C1 segment of cervical spinal cord (tissue), 14 donors: ENCODE results near the gene ODC1.
A peak's percentile ranks its signal among the peaks of the same experiment; 100 is the strongest.

Source experiments
- DNase-seq, 14 donors: peaks; one replicate each; lab custom pipeline; 2025; lab: John Stamatoyannopoulos, UW

The ODC1 gene

DNA sequence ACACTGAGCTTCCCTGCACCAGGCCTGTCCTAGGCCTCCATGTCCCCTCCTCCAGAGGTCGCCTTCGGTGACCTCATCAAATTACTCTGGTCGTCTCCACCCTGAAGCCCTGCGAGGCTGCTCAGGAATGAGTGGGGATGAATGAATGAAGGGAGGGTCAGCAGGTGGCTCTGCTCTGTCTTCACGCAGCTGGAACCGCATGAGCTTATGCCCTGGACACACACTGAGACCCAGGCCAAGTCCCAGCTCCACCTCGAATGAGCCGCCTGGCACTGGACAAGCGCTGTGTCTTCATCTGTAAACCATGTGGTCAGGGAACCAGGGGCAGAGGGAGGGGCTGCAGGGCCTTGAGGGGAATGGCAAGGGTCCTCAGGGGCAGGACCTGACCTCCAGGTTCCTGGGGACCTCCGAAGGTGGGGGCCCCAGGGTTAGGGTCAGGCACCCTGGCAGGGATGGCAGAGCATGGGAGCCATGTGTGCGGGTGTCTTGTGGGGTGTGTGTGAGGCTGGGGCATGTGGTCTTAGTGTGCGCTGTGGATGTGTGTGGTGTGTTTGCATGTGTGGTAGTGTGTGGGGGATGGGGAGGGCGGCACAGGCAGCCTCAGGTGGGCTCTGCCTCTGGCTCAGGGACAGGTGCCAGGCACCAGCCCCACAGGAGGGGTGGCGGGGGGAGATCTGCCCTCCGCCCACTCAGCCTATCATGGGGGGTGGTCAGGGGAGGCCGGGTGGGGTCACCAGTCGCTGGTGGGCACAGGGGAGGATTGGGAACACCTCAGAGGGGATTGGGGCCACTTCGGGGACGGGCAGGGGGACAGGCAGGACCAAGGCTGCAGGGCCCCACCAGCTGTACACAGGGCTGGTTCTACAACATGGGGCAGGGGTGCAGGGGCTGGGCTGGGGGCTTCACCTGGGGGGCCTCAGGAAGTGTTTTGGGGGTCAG, 13.9 kb downstream of the ODC1 start:
- DNase-seq, result no peak

- DNase-seq, result no peak
These were observed 14.7 kb downstream of the ODC1 start for GRCh38 chr2:10433264-10433946.

GRCh38 chr2:10432311-10433181, 15.6 kb downstream of the ODC1 start:
- no peak for DNase-seq

- DNase-seq, result no peak
These were observed 16.3 kb downstream of the ODC1 start for GRCh38 chr2:10431797-10432196.

GRCh38 chr2:10430886-10431622, 17.1 kb downstream of the ODC1 start:
- no peak for DNase-seq

DNA sequence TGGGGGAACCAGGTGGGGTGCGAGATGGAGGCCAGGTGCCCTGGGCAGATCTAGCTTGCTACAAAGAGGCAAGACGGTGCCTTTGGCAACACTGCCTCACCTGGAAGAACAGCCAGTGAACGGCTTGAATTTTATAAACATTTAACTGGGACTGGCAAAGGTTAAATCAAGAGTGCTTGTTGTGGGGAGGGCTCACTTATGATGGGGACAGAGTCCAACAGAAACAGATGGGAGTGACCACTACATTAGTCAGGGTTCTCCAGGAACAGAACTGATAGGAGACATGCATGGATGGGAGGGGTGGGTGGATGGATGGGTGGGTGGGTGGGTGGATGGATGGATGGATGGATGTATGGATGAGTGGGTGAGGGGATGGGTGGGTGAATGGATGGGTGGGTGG, 19.2 kb downstream of the ODC1 start:
- no peak for DNase-seq

DNA sequence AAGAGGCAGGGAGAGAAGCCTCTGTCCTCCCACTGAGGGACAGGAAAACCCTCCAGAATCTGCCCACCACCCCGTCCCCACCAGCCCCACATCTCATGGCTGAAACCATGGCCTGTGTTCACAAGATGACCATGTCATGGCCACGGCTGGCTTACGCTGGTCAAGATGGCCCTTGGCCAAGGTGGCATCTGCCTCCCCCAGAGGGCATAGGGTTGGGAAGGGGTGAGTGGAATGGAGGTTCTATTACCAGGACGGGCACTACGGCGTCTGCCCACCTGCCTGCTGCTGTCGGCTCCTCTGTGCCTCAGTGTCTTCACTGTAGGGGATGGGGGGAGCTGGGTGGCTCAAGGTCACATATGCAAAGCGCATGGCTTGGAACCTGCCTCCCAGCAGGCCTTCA, 19.8 kb downstream of the ODC1 start:
- DNase-seq, result no peak

DNA sequence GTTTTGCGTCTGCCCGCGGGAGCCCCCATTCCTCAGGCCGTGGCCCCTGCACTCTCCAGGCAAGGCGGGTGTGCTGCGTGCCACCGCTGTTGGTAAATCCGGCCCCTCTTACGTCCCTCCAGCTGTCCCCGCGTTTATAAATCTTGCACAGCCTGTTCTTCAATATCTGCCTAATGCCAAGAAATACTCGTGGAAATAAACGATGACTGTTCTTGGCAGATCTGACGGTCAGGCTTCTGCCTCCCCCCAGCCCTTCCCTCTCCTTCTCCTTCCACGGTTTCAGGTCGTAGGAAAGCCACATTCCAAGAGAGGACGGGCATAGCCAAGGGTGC, 20.5 kb downstream of the ODC1 start:
- no peak for DNase-seq

- DNase-seq, result no peak
These were observed 21.2 kb downstream of the ODC1 start for GRCh38 chr2:10426726-10427617.

DNA sequence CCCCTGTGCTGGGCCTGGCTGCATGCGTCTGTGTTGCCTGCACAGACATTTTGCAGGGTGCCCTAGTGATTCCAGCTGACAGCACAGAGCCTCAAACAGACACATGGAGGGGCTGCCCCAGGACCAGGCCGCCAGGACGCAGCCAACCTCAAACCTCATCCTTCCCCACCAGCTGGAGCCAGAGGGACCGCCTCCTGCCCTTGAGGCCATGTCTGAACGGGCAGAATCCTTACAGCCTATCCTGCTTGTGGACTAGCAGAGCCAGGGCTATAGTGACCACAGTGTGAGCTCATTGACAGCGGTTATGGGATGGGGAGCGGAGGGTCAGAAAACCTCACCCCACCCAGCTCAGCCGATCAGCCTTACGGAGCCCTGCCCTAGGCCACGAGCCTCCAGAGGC, 22.4 kb downstream of the ODC1 start:
- no peak for DNase-seq

DNA sequence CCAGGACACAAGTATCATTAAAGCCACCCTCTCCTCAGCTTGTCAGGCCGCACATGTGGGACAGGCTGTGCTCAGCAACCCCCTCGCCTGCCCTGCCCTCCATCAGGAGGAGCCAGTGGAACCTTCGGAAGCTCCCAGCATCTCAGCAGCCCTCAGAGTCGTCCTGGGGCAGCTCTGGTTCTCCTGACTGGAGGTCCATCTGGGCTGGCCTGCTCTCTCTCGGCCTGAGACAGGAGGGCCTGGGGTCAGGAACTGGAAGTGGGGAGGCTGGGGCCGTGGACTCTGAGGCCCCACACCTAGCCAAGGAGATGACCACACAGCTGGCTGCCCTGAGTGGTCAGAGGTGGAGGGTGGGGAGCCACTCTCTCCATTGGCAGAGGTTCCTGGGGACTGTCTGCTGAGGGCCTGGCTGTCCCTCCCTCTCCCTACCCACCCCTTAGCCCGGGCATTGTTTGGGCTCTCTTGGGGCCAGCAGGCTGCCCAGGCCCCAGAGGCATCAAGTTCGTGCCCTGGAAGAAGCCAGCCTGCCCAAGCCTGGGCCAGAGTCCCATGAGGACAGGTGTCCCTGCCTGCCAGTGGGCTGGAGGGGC, 23.1 kb downstream of the ODC1 start:
- DNase-seq, result no peak

DNA sequence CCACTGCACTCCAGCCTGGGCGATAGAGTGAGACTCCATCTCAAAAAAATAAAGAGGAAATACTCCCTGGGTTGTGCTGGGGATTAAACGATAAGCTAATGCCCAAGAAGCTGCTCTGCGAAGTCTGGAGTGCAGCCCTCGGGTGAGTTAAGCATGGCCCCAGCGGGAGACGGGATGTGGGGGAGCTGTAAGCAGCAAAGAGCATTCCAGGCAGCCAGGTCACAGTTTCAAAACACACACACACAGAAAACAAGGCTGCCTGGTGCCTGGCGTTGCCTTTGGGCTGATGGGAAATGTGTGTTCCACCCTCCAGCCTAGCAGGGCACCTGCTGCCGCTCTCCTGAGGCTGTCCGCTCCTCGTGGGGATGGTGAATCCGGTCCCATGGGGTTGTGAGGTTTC, 24.1 kb downstream of the ODC1 start:
- no peak for DNase-seq

DNA sequence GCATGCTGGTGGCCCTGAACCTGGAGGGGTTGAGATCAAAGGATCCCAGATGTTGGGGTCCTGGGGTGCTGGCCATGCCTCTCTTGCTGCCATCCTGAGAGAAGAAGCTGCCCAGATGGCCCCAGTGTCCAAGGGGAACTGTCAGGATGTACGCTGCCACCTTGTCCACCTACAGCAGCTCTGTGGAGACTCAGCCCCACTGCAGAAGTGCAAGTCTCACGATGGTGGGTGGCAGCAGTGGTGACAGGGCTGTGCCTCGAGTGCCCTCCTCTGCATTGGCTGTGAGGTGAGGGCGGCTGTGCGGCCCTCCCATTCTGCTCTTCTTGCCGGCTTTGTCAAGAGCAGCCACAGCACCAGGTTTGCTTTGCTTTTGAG, 24.7 kb downstream of the ODC1 start:
- no peak for DNase-seq

DNA sequence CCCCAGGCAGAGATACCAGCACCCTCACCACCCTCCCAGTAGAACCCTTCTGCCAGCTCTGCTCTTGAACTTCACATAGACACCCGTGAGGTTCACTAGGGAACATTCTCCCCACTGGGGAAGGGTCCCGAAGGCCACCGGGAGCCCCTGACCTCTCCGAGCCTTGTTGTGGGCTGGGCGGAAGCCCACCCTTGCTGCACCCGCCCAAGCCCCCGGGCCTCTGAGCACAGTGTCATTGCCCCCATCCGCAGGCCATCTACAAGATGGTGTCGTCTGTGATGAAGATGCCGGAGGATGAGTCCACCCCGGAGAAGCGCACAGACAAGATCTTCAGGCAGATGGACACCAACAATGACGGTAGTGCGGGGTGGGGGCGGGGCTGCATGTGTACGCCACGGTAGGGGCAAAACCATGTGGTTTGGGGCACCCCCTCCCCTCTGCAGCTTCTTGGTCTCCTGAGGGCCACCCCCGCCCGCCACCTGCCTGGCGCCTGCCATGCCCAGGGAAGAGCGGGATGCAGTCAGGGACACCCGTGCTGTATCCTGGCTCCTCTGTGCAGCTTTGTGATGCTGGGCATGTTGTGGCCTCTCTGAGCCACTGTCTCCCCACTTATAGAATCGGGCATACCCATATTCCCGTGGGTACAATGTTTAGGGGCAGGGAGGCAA, 25.3 kb downstream of the ODC1 start:
- DNase-seq, result no peak

- DNase-seq, result no peak
These were observed 25.9 kb downstream of the ODC1 start for GRCh38 chr2:10422251-10422650.

DNA sequence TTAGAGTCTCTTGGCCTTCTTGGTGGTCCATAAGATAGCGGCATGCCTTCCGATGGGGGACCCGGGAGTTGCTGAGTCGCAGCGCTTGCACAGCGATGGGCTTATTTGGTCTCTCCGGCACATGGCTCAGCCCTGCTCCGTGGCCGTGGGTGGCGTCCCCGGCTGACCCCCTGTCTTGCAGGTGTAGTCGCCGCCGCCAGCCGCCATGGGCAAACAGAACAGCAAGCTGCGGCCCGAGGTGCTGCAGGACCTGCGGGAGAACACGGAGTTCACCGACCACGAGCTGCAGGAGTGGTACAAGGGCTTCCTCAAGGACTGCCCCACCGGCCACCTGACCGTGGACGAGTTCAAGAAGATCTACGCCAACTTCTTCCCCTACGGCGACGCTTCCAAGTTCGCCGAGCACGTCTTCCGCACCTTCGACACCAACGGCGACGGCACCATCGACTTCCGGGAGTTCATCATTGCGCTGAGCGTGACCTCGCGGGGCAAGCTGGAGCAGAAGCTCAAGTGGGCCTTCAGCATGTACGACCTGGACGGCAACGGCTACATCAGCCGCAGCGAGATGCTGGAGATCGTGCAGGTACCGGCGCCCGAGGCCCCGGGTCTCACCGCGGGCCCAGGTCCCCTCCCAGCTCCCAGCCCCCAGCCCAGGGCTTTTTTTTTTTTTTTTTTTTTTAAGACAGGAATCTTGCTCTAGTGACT, 28.4 kb downstream of the ODC1 start:
- no peak for DNase-seq

DNA sequence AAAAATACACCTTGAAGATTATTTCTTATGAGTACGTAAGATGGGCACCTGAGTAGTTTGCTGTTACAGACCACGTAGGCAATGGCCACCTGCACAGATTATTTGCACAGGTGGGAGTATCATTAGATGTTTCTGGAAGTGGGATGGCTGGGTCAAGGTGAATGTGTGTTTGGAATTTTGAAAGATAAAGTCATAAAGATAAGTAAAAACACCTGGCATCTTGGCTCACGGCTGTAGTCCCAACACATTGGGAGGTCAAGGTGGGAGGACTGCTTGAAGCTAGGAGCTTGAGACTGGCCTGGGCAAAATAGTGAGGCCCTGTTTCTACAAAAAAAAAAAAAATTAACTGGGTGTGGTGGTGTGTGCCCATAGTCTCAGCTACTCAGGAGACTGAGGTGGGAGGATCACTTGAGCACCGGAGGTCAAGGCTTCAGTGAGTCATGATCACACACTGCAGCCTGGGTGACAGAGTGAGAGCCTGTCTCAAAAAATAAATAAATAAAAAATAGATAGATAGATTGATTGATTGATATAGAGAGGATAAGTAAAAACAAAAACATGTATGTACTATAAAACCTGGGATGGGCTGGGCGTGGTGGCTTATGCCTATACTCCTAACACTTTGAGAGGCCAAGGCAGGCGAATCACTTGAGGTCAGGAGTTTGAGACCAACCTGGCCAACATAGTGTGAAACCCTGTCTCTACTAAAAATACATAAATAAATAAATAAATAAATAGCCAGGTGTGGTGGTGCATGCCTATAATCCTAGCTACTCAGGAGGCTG, 30.4 kb downstream of the ODC1 start:
- no peak for DNase-seq

DNA sequence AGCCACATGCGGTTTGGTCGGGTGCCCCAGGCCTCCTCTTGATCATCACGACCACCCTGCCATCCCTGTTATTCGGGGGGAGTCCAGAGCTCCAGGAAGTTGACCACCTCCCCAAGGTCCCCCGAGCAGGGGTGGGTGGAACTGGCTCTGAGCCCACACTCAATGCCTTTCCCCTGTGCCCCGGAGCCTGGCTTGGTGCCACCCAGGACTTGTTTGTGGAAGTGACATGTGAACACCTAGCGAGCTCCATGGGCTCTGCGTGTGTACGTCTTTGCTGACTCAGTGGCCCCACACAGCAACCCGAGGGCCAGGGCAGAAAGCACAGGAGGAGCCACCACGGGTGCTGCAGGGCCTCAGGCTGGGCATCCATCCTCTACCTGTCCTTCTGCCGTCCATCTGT, 32.5 kb downstream of the ODC1 start:
- peak in 1 of 14 donors; percentile 7 for DNase-seq
